22Rv1 (cell line): ENCODE data around the gene DENND1B.

Experiments used
- CTCF ChIP-seq: fragments of 450-650 bp; IDR thresholded peaks from 2 replicates; pipeline ENCODE4 v1.5.1; 2017; ENCODE audit warnings: mild to moderate bottlenecking
- ZFX ChIP-seq: fragments of 450-650 bp; IDR thresholded peaks from 2 replicates; pipeline ENCODE4 v1.6.1; 2017; ENCODE audit warnings: antibody characterized with exemption, borderline replicate concordance

- TF ChIP-seq CTCF: peak; percentile 78
- TF ChIP-seq ZFX: no peak
Observed at GRCh38 chr1:197519741-197520334, 255.4 kb downstream of the DENND1B start.
